Upper lobe of left lung (tissue), 6 donors: Measurements from ENCODE around the gene CUEDC2. TPM values are rescaled to one million over a fixed set of nuclear protein-coding genes. Genes with fewer than 3 reads are reported as not detected.

Experiments
- ATAC-seq, 2 donors: fragments of 200-7000 bp; cut with Tn5 transposase; one replicate each; pipeline ENCODE4 v1.9.1; 2022; ENCODE audit warnings: mild to moderate bottlenecking in 2 of 2, moderate library complexity in 2 of 2; ENCODE audit not compliant: low FRiP score in 2 of 2
- DNase-seq, 2 donors: peaks; one replicate each; pipeline ENCODE4 v3.0.0-alpha.2; 2019 to 2020
- H3K27ac ChIP-seq, 4 donors: fragments of 200-600 bp; sonication (generic); one replicate each; pipeline ENCODE4 v1.5.1; 2016 to 2019
- H3K27me3 ChIP-seq, 4 donors: fragments of 200-600 bp; sonication (generic); one replicate each; pipeline ENCODE4 v1.5.1; 2017 to 2019
- H3K36me3 ChIP-seq, 4 donors: fragments of 200-600 bp; sonication (generic); one replicate each; pipeline ENCODE4 v1.5.1; 2016 to 2019
- H3K4me1 ChIP-seq, 4 donors: fragments of 200-600 bp; sonication (generic); one replicate each; pipeline ENCODE4 v1.5.1; 2018 to 2019
- H3K4me3 ChIP-seq, 4 donors: fragments of 200-600 bp; sonication (generic); one replicate each; pipeline ENCODE4 v1.5.1; 2017 to 2019; ENCODE audit warnings: mild to moderate bottlenecking in 2 of 4, moderate library complexity in 1 of 4
- H3K9me3 ChIP-seq, 4 donors: fragments of 200-600 bp; sonication (generic); one replicate each; pipeline ENCODE4 v1.5.1; 2018 to 2019
- EP300 ChIP-seq, 4 donors: sonication (generic); formaldehyde crosslinking; IDR thresholded peaks; one replicate each; pipeline ENCODE4 v1.5.1; 2017; ENCODE audit warnings: antibody characterized with exemption in 4 of 4, control low read depth in 2 of 4
- POLR2A ChIP-seq, 4 donors: fragments of 450-650 bp; IDR thresholded peaks; one replicate each; pipeline ENCODE4 v1.5.1; 2016 to 2017; ENCODE audit warnings: antibody characterized with exemption in 4 of 4, mild to moderate bottlenecking in 2 of 4
- POLR2AphosphoS5 ChIP-seq, 2 donors: sonication (generic); formaldehyde crosslinking; IDR thresholded peaks; one replicate each; pipeline ENCODE4 v1.5.1; 2017; ENCODE audit warnings: antibody characterized with exemption in 2 of 2
- WGBS, 2 donors: methylation state at CpG; one replicate each; pipeline ENCODE4 v1.1.5; 2017 to 2018; 5-methylcytosine and 5-hydroxymethylcytosine counted together
- total RNA-seq, 6 donors: library from RNA; depleted of rRNA in 4 of 6; stranded (reverse); fragments of >200 nt in 4 of 6; gene quantifications; one replicate each; pipeline versions ENCODE4 v1.1.0 to v1.2.1, GENCODE V29; 2016 to 2021
- TF ChIP-seq, protein P1 (sequence below), 6 experiments: fragments of 450-650 bp in 4 of 6; fragments of 200-600 bp in 2 of 6; sonication (generic) in 2 of 6; IDR thresholded peaks; one replicate each; pipeline ENCODE4 v1.5.1; 2016 to 2019; ENCODE audit warnings: antibody characterized with exemption in 6 of 6
- donor health status: DM: no; HTN: no; CAD: no; lungs with moderate emphysema.
- donor health status: DM: no; HTN: yes; CAD: no; lungs with severe emphysema.

CUEDC2 gene
- total RNA-seq, 6 donors from 2014 or later = 33.1 to 67.1 (median 46.5) TPM

DNA sequence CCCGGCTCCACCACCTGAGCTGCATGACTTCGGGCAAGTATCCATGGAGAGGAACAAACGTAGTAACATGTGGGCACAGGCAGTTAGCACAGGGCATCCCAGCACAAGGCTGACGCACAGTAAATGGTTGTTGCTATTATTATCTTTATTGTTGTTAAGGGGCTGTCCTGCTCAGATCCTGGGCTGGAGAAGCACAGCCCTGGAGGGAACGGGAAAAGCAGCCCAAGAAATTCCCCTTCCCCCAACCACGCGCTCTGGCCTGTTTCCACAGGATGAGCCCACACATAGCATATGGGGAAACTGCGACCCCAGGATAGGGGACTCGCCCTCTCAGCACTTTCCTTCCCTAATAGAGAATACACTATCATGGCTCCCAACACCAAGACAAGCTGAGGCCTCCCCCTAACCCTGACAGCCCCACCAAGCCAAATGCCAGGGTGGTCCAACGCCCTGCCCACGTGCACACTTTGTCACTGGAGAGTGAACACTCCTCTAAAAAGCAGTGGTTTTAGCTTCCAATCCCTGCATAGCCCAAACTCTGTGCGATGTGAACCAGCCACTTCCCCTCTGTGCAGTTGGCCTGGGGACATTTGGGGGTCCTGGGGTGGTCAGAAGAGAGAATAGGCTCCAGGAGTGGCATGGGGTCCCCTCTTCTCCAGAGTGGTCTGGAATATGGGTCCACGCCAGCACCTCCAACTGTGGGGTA lies 24.8 kb downstream of the CUEDC2 start:
- no peak for TF ChIP-seq POLR2A (IDR thresholded peaks at IDR 0.05)
- TF ChIP-seq, protein P1, sequence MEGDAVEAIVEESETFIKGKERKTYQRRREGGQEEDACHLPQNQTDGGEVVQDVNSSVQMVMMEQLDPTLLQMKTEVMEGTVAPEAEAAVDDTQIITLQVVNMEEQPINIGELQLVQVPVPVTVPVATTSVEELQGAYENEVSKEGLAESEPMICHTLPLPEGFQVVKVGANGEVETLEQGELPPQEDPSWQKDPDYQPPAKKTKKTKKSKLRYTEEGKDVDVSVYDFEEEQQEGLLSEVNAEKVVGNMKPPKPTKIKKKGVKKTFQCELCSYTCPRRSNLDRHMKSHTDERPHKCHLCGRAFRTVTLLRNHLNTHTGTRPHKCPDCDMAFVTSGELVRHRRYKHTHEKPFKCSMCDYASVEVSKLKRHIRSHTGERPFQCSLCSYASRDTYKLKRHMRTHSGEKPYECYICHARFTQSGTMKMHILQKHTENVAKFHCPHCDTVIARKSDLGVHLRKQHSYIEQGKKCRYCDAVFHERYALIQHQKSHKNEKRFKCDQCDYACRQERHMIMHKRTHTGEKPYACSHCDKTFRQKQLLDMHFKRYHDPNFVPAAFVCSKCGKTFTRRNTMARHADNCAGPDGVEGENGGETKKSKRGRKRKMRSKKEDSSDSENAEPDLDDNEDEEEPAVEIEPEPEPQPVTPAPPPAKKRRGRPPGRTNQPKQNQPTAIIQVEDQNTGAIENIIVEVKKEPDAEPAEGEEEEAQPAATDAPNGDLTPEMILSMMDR (IDR thresholded peaks at IDR 0.05) = no peak
- no peak for TF ChIP-seq EP300 (IDR thresholded peaks at IDR 0.05)
- no peak for TF ChIP-seq POLR2AphosphoS5 (IDR thresholded peaks at IDR 0.05)
- Histone ChIP-seq H3K27ac (no peak overlapping the region), H3K9me3 (no peaks in the 10 kb centered on the region), H3K36me3 (peaks cover 0 to 11% (median 5%) of the 10 kb centered on the region in 4 donors), H3K4me3 (no peak overlapping the region), H3K27me3 (peaks cover 0 to 43% (median 23%) of the 10 kb centered on the region in 4 donors), H3K4me1 (peaks cover 15 to 25% (median 19%) of the 10 kb centered on the region in 4 donors)
- DNase-seq (no peak), ATAC-seq (no peak)
- 79 to 88% methylated on average over 10 to 13 of the region's 13 CpGs for WGBS, 2 donors

DNA sequence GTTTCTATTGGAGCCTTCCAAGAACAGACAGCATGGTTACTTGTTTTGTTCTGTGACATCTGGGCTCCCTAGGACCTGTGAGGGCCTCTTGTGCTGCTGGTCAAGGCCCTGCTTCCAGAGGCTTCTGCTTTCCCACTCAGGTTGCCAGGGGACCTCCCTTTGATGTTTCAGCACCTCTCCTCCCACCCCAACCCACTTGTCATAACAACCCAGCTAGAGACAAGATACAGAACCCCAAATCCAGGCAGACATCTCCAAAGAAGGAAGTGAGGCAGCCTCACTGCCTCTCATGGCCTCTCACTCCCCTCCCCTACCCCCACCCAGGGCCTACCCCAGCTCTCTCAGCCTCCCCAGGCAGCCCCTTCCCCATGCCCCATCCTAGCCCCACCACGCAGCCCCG lies 25.6 kb downstream of the CUEDC2 start:
- WGBS, 2 donors = 82% methylated on average over 2 of the region's 2 CpGs; no CpG with 5 or more reads in 1 of the 2 donors
- no peak for DNase-seq
- no peak for TF ChIP-seq POLR2AphosphoS5 (IDR thresholded peaks at IDR 0.05)
- no peak for TF ChIP-seq EP300 (IDR thresholded peaks at IDR 0.05)
- TF ChIP-seq, protein P1 (IDR thresholded peaks at IDR 0.05) = no peak
- no peak for TF ChIP-seq POLR2A (IDR thresholded peaks at IDR 0.05)
- Histone ChIP-seq H3K4me1 (peaks cover 15 to 25% (median 19%) of the 10 kb centered on the region in 4 donors), H3K9me3 (no peaks in the 10 kb centered on the region), H3K4me3 (no peak overlapping the region), H3K27me3 (peaks cover 0 to 38% (median 19%) of the 10 kb centered on the region in 4 donors), H3K27ac (no peak overlapping the region), H3K36me3 (peaks cover 4 to 19% (median 12%) of the 10 kb centered on the region in 4 donors)
- ATAC-seq = no peak

DNA sequence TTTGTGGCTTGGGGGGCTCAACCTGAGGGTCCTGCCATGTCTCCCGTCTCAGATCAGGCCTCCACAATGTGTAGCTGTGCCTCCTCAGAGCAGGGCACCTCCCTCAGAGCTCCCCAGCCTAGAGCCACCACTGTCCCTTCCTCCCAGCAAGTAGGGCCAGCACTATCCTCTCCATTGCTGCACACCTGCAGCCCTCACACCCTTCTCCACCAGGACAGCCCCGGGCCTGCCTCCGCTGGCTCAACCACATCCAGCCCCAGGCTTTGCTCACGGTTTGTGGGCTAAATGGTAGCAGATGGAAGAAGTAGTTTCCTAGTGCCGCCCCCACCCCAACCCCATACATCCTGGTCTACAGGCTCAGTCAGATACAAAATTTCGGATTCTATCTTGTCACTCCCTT lies 26.7 kb downstream of the CUEDC2 start:
- H3K9me3 ChIP-seq = no peaks in the 10 kb centered on the region
- WGBS, 2 donors = 63 to 82% methylated on average over 6 of the region's 6 CpGs
- H3K36me3 ChIP-seq = peaks cover 10 to 31% (median 23%) of the 10 kb centered on the region in 4 donors
- H3K4me1 ChIP-seq = peaks cover 14 to 22% (median 16%) of the 10 kb centered on the region in 4 donors
- H3K4me3 ChIP-seq = no peak overlapping the region
- DNase-seq (no peak), ATAC-seq (no peak)
- H3K27ac ChIP-seq = no peak overlapping the region
- TF ChIP-seq EP300 (IDR thresholded peaks at IDR 0.05) (no peak), POLR2A (IDR thresholded peaks at IDR 0.05) (no peak), POLR2AphosphoS5 (IDR thresholded peaks at IDR 0.05) (no peak)
- TF ChIP-seq, protein P1 (IDR thresholded peaks at IDR 0.05) = no peak
- H3K27me3 ChIP-seq = peaks cover 0 to 28% (median 13%) of the 10 kb centered on the region in 4 donors

DNA sequence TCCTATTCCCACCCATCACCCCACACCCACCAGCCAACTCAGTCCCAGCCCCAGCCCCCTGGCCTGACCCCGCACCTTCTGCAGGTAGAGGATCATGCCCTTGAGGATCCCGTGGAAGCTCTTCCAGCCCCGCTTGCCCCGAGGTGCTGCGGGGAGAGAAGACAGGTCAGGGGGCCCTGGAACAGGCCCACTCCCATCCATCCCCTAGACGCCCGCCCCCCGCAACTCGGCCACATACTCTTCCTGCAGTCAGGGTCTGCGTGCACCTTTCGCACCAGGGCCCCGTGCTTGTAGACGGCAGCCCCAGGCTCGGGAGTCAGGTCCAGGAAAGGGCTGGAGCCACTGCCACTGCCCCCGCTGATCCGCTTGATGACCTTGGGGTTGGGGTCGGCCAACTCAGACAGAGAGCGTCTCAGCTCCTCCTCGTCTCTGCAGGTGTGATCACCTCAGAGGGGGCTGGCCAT lies 27.2 kb downstream of the CUEDC2 start:
- no peak overlapping the region for H3K27ac ChIP-seq
- H3K4me3 ChIP-seq = no peak overlapping the region
- WGBS, 2 donors = 85 to 90% methylated on average over 2 to 19 of the region's 19 CpGs
- TF ChIP-seq, protein P1 (IDR thresholded peaks at IDR 0.05) = no peak
- no peak for TF ChIP-seq EP300 (IDR thresholded peaks at IDR 0.05)
- TF ChIP-seq POLR2A (IDR thresholded peaks at IDR 0.05) = no peak
- no peak for TF ChIP-seq POLR2AphosphoS5 (IDR thresholded peaks at IDR 0.05)
- peaks cover 10 to 21% (median 13%) of the 10 kb centered on the region in 4 donors for H3K4me1 ChIP-seq
- H3K27me3 ChIP-seq = peaks cover 0 to 23% (median 9%) of the 10 kb centered on the region in 4 donors
- no peak for DNase-seq
- no peak for ATAC-seq
- no peaks in the 10 kb centered on the region for H3K9me3 ChIP-seq
- H3K36me3 ChIP-seq = peaks cover 10 to 36% (median 27%) of the 10 kb centered on the region in 4 donors
